GM23338 (cell line): Measurements from ENCODE around the gene CDC42BPG. TPM values are rescaled to one million over a fixed set of nuclear protein-coding genes. Genes with fewer than 3 reads are reported as not detected.

ENCODE experiments used
- ATAC-seq: fragments of 200-7000 bp; cut with Tn5 transposase; 3 replicates; pipeline ENCODE4 v1.9.1; 2020
- DNase-seq: peaks from one replicate; pipeline ENCODE4 v3.0.0-alpha.2; 2015; ENCODE audit warnings: low spot score
- H2AFZ ChIP-seq: fragments of 200-600 bp; sonication (generic); 2 replicates; pipeline ENCODE4 v1.8.0; 2016; ENCODE audit warnings: antibody characterized with exemption, mild to moderate bottlenecking, moderate library complexity
- H3F3A ChIP-seq: fragments of 200-600 bp; sonication (generic); replicated peaks from 2 replicates; pipeline ENCODE4 v1.8.0; 2017; ENCODE audit warnings: antibody characterized with exemption, mixed run types, low read depth
- H3K27ac ChIP-seq: fragments of 200-600 bp; sonication (generic); 2 replicates; pipeline ENCODE4 v1.6.1; 2016; ENCODE audit warnings: low read depth
- H3K27me3 ChIP-seq: fragments of 200-600 bp; sonication (generic); 2 replicates; pipeline ENCODE4 v1.8.0; 2016; ENCODE audit warnings: mild to moderate bottlenecking, mixed run types, moderate library complexity; ENCODE audit not compliant: insufficient read depth
- H3K36me3 ChIP-seq: fragments of 200-600 bp; sonication (generic); 2 replicates; pipeline ENCODE4 v1.8.0; 2016; ENCODE audit warnings: mild to moderate bottlenecking; ENCODE audit not compliant: insufficient read depth
- H3K4me1 ChIP-seq: fragments of 200-600 bp; sonication (generic); 2 replicates; pipeline ENCODE4 v1.8.0; 2016; ENCODE audit warnings: mild to moderate bottlenecking, moderate library complexity; ENCODE audit not compliant: insufficient read depth
- H3K4me2 ChIP-seq: fragments of 200-600 bp; sonication (generic); 2 replicates; pipeline ENCODE4 v1.7.1; 2017; ENCODE audit warnings: mixed run types
- H3K4me3 ChIP-seq: fragments of 200-600 bp; sonication (generic); 2 replicates; pipeline ENCODE4 v1.6.1; 2016; ENCODE audit warnings: mixed run types
- H3K79me2 ChIP-seq: fragments of 200-600 bp; sonication (generic); replicated peaks from 2 replicates; pipeline ENCODE4 v1.8.0; 2017; ENCODE audit warnings: mild to moderate bottlenecking; ENCODE audit not compliant: insufficient read depth
- H3K9me2 ChIP-seq: fragments of 200-600 bp; sonication (generic); 2 replicates; pipeline ENCODE4 v1.8.0; 2017; ENCODE audit not compliant: insufficient read depth
- H4K20me1 ChIP-seq: fragments of 200-600 bp; sonication (generic); replicated peaks from 2 replicates; pipeline ENCODE4 v1.8.0; 2017; ENCODE audit warnings: mild to moderate bottlenecking; ENCODE audit not compliant: insufficient read depth
- H3K27ac Mint-ChIP-seq: 2 replicates; pipeline ENCODE4 v1.8.0; 2020; ENCODE audit warnings: inconsistent platforms, mild to moderate bottlenecking, moderate library complexity, mixed read lengths
- H3K27me3 Mint-ChIP-seq: 3 replicates; pipeline ENCODE4 v1.8.0; 2022; ENCODE audit warnings: low read depth, mild to moderate bottlenecking, moderate library complexity, mixed read lengths, inconsistent platforms; ENCODE audit not compliant: insufficient read depth, poor library complexity
- H3K36me3 Mint-ChIP-seq: 3 replicates; pipeline ENCODE4 v1.8.0; 2021; ENCODE audit warnings: low read depth, mild to moderate bottlenecking, inconsistent platforms, moderate library complexity, mixed read lengths
- H3K4me1 Mint-ChIP-seq: 3 replicates; pipeline ENCODE4 v1.8.0; 2020; ENCODE audit warnings: mild to moderate bottlenecking, inconsistent platforms, mixed read lengths
- H3K4me3 Mint-ChIP-seq: 3 replicates; pipeline ENCODE4 v1.8.0; 2021; ENCODE audit warnings: moderate library complexity, mild to moderate bottlenecking, inconsistent platforms, mixed read lengths
- H3K9me3 Mint-ChIP-seq: 3 replicates; pipeline ENCODE4 v1.8.0; 2020; ENCODE audit warnings: moderate library complexity, mild to moderate bottlenecking, inconsistent platforms, mixed read lengths
- CREB1 ChIP-seq: fragments of 250-450 bp; sonication (Bioruptor Pico); IDR thresholded peaks from 2 replicates; pipeline ENCODE4 v1.5.0; 2020; ENCODE audit warnings: low read depth, mild to moderate bottlenecking, moderate library complexity
- EZH2 ChIP-seq: fragments of 200-600 bp; sonication (generic); IDR thresholded peaks from one replicate; pipeline ENCODE4 v1.8.0; 2017; ENCODE audit warnings: antibody characterized with exemption, mild to moderate bottlenecking, low read depth; ENCODE audit not compliant: unreplicated experiment
- EZH2phosphoT487 ChIP-seq: fragments of 200-600 bp; sonication (generic); IDR thresholded peaks from one replicate; pipeline ENCODE4 v1.8.1; 2018; ENCODE audit warnings: antibody characterized with exemption; ENCODE audit not compliant: unreplicated experiment
- JUNB ChIP-seq: IDR thresholded peaks from one replicate; pipeline ENCODE4 v1.6.1; 2016; ENCODE audit warnings: antibody characterized with exemption; ENCODE audit not compliant: unreplicated experiment
- NANOG ChIP-seq: IDR thresholded peaks from 2 replicates; pipeline ENCODE4 v1.6.1; 2016; ENCODE audit warnings: antibody characterized with exemption, borderline replicate concordance
- POLR2AphosphoS5 ChIP-seq: IDR thresholded peaks from 2 replicates; pipeline ENCODE4 v1.6.1; 2016; ENCODE audit warnings: antibody characterized with exemption, low read depth
- STAT1 ChIP-seq: IDR thresholded peaks from one replicate; pipeline ENCODE4 v1.6.1; 2016; ENCODE audit warnings: antibody characterized with exemption; ENCODE audit not compliant: unreplicated experiment
- ZNF114 ChIP-seq: fragments of 250-450 bp; sonication (Bioruptor Pico); IDR thresholded peaks from 2 replicates; pipeline ENCODE4 v1.5.0; 2020; ENCODE audit warnings: mild to moderate bottlenecking, moderate library complexity
- ZNF331 ChIP-seq: fragments of 250-450 bp; sonication (Bioruptor Pico); IDR thresholded peaks from 2 replicates; pipeline ENCODE4 v1.5.0; 2020; ENCODE audit warnings: low read depth, mild to moderate bottlenecking, moderate library complexity
- polyA plus RNA-seq: library from polyadenylated mRNA; unstranded; fragments of >200 nt; fragmentation: Nextera tagmentation; extraction: Ambion mirVana; gene quantifications from 2 replicates; pipeline ENCODE4 v1.2.1, GENCODE V29; 2016
- total RNA-seq: library from RNA; depleted of rRNA; stranded (reverse); fragments of >200 nt; shearing (Covaris generic); gene quantifications from 2 replicates; pipeline ENCODE4 v1.2.3, GENCODE V29; 2014
- TF ChIP-seq, protein P1 (sequence below), 2 experiments: fragments of 200-600 bp in 1 of 2; sonication (generic) in 1 of 2; conservative IDR thresholded peaks; 2 replicates each; pipeline versions ENCODE4 v1.5.1 to v1.6.1; 2016 to 2017; ENCODE audit warnings: antibody characterized with exemption in 2 of 2, low read depth in 2 of 2, mild to moderate bottlenecking in 2 of 2, moderate library complexity in 1 of 2
- TF ChIP-seq, protein P2 (sequence below): IDR thresholded peaks from 2 replicates; pipeline ENCODE4 v1.6.1; 2016; ENCODE audit warnings: antibody characterized with exemption
- TF ChIP-seq, protein P3 (sequence below): fragments of 250-450 bp; sonication (Bioruptor Pico); IDR thresholded peaks from 2 replicates; pipeline ENCODE4 v1.5.0; 2020; ENCODE audit warnings: mild to moderate bottlenecking, moderate library complexity
- TF ChIP-seq, protein P4 (sequence below): IDR thresholded peaks from one replicate; pipeline ENCODE4 v1.6.1; 2018; ENCODE audit warnings: antibody characterized with exemption; ENCODE audit not compliant: unreplicated experiment

Gene CDC42BPG
- total and polyA plus RNA-seq, 2 experiments from 2014 or later, result 2.3 to 11.6 TPM

DNA sequence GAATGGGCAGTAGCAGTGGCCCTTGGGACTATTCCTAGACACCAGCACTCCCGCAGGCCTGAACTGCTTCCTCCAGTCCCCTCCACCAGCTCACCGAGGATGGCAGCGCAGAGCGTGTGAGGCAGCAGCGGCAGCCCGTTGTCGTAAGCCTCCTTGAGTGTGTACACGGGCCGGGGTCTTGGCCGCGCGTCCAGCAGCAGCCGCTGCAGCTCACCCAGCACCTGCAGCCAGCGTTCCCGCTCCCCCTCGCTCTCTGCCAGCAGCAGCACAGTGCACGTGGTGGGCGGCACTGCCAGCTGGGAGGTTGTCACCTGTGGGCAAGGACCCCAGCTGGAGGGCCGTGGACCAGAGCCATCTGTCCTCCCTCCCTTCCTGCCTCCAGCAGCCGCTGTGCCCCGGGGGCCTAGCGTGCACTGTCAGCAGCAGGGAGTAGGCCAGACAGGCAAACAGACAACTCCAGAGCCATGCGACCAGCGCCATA, 13.0 kb downstream of the CDC42BPG start:
- DNase-seq, result no peak
- Mint-ChIP-seq H3K27me3 (no peaks in the 10 kb centered on the region), H3K4me3 (no peak overlapping the region), H3K27ac (no peak overlapping the region), H3K9me3 (no peaks in the 10 kb centered on the region), H3K4me1 (no peaks in the 10 kb centered on the region), H3K36me3 (peaks cover 7% of the 10 kb centered on the region; the same call in 2 of the 3 replicates)
- Histone ChIP-seq H3F3A (no peaks in the 10 kb centered on the region), H4K20me1 (no peaks in the 10 kb centered on the region), H2AFZ (no peak overlapping the region), H3K36me3 (no peaks in the 10 kb centered on the region), H3K27ac (no peak overlapping the region), H3K4me3 (no peak overlapping the region), H3K79me2 (no peaks in the 10 kb centered on the region), H3K4me1 (no peaks in the 10 kb centered on the region), H3K9me2 (no peaks in the 10 kb centered on the region), H3K27me3 (no peaks in the 10 kb centered on the region), H3K4me2 (no peak overlapping the region)
- TF ChIP-seq, protein P1, sequence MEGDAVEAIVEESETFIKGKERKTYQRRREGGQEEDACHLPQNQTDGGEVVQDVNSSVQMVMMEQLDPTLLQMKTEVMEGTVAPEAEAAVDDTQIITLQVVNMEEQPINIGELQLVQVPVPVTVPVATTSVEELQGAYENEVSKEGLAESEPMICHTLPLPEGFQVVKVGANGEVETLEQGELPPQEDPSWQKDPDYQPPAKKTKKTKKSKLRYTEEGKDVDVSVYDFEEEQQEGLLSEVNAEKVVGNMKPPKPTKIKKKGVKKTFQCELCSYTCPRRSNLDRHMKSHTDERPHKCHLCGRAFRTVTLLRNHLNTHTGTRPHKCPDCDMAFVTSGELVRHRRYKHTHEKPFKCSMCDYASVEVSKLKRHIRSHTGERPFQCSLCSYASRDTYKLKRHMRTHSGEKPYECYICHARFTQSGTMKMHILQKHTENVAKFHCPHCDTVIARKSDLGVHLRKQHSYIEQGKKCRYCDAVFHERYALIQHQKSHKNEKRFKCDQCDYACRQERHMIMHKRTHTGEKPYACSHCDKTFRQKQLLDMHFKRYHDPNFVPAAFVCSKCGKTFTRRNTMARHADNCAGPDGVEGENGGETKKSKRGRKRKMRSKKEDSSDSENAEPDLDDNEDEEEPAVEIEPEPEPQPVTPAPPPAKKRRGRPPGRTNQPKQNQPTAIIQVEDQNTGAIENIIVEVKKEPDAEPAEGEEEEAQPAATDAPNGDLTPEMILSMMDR (conservative IDR thresholded peaks at IDR 0.05; ENCODE audit: low read depth in 2 of 2), result no peak
- TF ChIP-seq ZNF331 (CRISPR knock-in tag) (no peak), NANOG (no peak), STAT1 (no peak), POLR2AphosphoS5 (no peak), EZH2phosphoT487 (no peak), CREB1 (CRISPR knock-in tag) (no peak), EZH2 (no peak), ZNF114 (CRISPR knock-in tag) (no peak), JUNB (no peak)
- TF ChIP-seq, protein P2, sequence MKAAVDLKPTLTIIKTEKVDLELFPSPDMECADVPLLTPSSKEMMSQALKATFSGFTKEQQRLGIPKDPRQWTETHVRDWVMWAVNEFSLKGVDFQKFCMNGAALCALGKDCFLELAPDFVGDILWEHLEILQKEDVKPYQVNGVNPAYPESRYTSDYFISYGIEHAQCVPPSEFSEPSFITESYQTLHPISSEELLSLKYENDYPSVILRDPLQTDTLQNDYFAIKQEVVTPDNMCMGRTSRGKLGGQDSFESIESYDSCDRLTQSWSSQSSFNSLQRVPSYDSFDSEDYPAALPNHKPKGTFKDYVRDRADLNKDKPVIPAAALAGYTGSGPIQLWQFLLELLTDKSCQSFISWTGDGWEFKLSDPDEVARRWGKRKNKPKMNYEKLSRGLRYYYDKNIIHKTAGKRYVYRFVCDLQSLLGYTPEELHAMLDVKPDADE, result no peak
- TF ChIP-seq, protein P3, sequence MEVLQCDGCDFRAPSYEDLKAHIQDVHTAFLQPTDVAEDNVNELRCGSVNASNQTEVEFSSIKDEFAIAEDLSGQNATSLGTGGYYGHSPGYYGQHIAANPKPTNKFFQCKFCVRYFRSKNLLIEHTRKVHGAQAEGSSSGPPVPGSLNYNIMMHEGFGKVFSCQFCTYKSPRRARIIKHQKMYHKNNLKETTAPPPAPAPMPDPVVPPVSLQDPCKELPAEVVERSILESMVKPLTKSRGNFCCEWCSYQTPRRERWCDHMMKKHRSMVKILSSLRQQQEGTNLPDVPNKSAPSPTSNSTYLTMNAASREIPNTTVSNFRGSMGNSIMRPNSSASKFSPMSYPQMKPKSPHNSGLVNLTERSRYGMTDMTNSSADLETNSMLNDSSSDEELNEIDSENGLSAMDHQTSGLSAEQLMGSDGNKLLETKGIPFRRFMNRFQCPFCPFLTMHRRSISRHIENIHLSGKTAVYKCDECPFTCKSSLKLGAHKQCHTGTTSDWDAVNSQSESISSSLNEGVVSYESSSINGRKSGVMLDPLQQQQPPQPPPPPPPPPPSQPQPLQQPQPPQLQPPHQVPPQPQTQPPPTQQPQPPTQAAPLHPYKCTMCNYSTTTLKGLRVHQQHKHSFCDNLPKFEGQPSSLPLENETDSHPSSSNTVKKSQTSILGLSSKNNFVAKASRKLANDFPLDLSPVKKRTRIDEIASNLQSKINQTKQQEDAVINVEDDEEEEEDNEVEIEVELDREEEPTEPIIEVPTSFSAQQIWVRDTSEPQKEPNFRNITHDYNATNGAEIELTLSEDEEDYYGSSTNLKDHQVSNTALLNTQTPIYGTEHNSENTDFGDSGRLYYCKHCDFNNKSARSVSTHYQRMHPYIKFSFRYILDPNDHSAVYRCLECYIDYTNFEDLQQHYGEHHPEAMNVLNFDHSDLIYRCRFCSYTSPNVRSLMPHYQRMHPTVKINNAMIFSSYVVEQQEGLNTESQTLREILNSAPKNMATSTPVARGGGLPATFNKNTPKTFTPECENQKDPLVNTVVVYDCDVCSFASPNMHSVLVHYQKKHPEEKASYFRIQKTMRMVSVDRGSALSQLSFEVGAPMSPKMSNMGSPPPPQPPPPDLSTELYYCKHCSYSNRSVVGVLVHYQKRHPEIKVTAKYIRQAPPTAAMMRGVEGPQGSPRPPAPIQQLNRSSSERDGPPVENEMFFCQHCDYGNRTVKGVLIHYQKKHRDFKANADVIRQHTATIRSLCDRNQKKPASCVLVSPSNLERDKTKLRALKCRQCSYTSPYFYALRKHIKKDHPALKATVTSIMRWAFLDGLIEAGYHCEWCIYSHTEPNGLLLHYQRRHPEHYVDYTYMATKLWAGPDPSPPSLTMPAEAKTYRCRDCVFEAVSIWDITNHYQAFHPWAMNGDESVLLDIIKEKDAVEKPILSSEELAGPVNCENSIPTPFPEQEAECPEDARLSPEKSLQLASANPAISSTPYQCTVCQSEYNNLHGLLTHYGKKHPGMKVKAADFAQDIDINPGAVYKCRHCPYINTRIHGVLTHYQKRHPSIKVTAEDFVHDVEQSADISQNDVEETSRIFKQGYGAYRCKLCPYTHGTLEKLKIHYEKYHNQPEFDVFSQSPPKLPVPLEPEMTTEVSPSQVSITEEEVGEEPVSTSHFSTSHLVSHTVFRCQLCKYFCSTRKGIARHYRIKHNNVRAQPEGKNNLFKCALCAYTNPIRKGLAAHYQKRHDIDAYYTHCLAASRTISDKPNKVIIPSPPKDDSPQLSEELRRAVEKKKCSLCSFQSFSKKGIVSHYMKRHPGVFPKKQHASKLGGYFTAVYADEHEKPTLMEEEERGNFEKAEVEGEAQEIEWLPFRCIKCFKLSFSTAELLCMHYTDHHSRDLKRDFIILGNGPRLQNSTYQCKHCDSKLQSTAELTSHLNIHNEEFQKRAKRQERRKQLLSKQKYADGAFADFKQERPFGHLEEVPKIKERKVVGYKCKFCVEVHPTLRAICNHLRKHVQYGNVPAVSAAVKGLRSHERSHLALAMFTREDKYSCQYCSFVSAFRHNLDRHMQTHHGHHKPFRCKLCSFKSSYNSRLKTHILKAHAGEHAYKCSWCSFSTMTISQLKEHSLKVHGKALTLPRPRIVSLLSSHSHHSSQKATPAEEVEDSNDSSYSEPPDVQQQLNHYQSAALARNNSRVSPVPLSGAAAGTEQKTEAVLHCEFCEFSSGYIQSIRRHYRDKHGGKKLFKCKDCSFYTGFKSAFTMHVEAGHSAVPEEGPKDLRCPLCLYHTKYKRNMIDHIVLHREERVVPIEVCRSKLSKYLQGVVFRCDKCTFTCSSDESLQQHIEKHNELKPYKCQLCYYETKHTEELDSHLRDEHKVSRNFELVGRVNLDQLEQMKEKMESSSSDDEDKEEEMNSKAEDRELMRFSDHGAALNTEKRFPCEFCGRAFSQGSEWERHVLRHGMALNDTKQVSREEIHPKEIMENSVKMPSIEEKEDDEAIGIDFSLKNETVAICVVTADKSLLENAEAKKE (CRISPR knock-in tag), result no peak
- TF ChIP-seq, protein P4, sequence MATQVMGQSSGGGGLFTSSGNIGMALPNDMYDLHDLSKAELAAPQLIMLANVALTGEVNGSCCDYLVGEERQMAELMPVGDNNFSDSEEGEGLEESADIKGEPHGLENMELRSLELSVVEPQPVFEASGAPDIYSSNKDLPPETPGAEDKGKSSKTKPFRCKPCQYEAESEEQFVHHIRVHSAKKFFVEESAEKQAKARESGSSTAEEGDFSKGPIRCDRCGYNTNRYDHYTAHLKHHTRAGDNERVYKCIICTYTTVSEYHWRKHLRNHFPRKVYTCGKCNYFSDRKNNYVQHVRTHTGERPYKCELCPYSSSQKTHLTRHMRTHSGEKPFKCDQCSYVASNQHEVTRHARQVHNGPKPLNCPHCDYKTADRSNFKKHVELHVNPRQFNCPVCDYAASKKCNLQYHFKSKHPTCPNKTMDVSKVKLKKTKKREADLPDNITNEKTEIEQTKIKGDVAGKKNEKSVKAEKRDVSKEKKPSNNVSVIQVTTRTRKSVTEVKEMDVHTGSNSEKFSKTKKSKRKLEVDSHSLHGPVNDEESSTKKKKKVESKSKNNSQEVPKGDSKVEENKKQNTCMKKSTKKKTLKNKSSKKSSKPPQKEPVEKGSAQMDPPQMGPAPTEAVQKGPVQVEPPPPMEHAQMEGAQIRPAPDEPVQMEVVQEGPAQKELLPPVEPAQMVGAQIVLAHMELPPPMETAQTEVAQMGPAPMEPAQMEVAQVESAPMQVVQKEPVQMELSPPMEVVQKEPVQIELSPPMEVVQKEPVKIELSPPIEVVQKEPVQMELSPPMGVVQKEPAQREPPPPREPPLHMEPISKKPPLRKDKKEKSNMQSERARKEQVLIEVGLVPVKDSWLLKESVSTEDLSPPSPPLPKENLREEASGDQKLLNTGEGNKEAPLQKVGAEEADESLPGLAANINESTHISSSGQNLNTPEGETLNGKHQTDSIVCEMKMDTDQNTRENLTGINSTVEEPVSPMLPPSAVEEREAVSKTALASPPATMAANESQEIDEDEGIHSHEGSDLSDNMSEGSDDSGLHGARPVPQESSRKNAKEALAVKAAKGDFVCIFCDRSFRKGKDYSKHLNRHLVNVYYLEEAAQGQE, result no peak
- ATAC-seq, result no peak
